Measurements from ENCODE around the gene SLC5A11. TPM values are rescaled to one million over a fixed set of nuclear protein-coding genes. Genes with fewer than 3 reads are reported as not detected.

The SLC5A11 gene
- polyA plus RNA-seq, 3 donors: 0.60 TPM; not detected in 2

DNA sequence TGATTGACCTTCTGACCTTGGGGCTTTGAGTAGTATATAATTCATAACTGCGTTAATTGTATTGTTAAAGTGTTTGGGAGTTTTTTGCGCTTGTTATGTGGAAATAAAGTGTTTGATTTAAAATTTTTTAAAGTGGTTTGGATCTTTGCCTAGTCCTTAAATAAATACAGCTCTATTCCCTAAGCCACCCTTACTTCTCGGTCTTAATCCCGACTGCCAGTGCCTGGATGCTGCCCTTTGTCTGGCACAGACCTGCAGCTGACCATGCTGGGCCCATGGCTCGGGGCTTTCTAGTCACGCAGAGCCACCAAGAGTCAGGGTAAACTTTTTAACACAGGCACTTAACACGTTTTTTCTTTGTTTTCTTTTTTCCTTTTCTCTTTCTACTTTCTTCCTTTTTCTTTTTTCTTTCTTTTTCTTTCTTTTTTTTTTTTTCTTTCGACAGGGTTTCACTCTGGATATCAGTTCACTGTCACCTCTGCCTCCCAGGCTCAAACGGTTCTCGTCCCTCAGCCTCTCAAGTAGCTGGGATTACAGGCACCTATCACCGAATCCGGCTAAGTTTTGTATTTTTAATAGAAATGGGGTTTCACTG is 19.6 kb upstream of the SLC5A11 start:
- H3K36me3 Mint-ChIP-seq: peaks cover 66 to 72% of the 10 kb centered on the region in 2 donors
- Histone ChIP-seq H4K20me1 (ENCODE audit: insufficient read depth, low read length) (no peaks in the 10 kb centered on the region), H3K9ac (ENCODE audit: insufficient read depth, low read length, poor library complexity, severe bottlenecking) (no peak overlapping the region), H3K4me3 (replicated peaks in 1 of 3; ENCODE audit: low read depth in 2 of 3, low read length in 3 of 3) (no peak overlapping the region), H3K9me3 (replicated peaks in 1 of 2; ENCODE audit: control insufficient read depth in 1 of 2, insufficient read depth in 1 of 2, low read length in 2 of 2) (no peaks in the 10 kb centered on the region), H2AFZ (ENCODE audit: insufficient read depth, low read depth, low read length, poor library complexity, severe bottlenecking) (no peak overlapping the region), H3K36me3 (replicated peaks in 1 of 2; ENCODE audit: control insufficient read depth in 1 of 2, insufficient read depth in 2 of 2, low read length in 2 of 2) (peaks cover 46 to 84% of the 10 kb centered on the region in 2 donors), H3K27me3 (ENCODE audit: control insufficient read depth in 2 of 2, insufficient read depth in 2 of 2, low read length in 2 of 2) (no peaks in the 10 kb centered on the region), H3K4me2 (replicated peaks; ENCODE audit: extremely low read depth, low read length, poor library complexity, severe bottlenecking) (no peak overlapping the region), H3K79me2 (ENCODE audit: insufficient read depth, low read length) (no peaks in the 10 kb centered on the region), H3K27ac (ENCODE audit: low read depth in 1 of 2, low read length in 2 of 2) (no peak overlapping the region), H3K4me1 (ENCODE audit: control insufficient read depth in 1 of 2, insufficient read depth in 2 of 2, low read length in 2 of 2) (no peaks in the 10 kb centered on the region)
- H3K27ac Mint-ChIP-seq: no peak overlapping the region
- no peak overlapping the region for H3K4me3 Mint-ChIP-seq
- intact Hi-C loops (cut with micrococcal nuclease): no loop called here
- WGBS (ENCODE audit: insufficient coverage): 91% methylated on average over 5 of the region's 12 CpGs
- H3K27me3 Mint-ChIP-seq (ENCODE audit: low read depth in 3 of 3): peaks cover 0 to 2% (median 2%) of the 10 kb centered on the region in 3 donors
- TF ChIP-seq, protein P1, sequence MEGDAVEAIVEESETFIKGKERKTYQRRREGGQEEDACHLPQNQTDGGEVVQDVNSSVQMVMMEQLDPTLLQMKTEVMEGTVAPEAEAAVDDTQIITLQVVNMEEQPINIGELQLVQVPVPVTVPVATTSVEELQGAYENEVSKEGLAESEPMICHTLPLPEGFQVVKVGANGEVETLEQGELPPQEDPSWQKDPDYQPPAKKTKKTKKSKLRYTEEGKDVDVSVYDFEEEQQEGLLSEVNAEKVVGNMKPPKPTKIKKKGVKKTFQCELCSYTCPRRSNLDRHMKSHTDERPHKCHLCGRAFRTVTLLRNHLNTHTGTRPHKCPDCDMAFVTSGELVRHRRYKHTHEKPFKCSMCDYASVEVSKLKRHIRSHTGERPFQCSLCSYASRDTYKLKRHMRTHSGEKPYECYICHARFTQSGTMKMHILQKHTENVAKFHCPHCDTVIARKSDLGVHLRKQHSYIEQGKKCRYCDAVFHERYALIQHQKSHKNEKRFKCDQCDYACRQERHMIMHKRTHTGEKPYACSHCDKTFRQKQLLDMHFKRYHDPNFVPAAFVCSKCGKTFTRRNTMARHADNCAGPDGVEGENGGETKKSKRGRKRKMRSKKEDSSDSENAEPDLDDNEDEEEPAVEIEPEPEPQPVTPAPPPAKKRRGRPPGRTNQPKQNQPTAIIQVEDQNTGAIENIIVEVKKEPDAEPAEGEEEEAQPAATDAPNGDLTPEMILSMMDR (IDR thresholded peaks at IDR 0.05): no peak
- no peaks in the 10 kb centered on the region for H3K9me3 Mint-ChIP-seq
- DNase-seq: no peak
- H3K4me1 Mint-ChIP-seq: no peaks in the 10 kb centered on the region

DNA sequence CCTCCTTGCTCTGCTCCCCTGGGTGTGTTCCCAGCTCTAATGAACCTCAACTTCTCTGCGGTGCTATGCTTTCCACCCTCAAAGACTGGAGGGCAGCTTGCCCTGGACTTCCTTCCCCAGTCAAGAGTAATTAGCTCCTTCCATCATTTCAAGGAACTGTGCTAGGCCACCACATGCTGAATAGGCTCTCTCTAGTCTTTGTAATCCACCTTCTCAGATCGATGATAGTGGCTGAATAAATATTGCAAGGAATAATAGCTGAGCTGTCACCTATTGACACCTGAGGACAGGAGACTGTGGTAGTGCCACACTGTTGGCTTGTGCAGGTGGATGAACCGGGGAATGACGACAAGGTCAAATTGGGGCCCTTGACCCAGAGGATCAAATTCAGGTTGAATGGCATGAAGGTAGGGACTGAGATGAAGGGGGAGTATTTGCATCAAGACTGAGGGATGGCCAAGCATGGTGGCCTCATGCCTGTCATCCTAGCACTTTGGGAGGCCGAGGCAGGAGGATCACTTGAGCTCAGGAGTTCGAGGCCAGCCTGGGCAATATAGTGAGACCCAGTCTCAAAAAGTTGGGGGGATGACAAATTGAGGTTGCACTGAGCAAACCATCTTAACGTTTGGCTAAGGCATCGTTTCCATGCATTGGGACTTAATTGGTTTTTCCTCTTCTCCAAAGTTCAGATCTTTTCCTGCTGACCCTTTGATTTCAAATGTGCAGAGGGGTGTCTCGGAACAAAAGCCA is 18.8 kb upstream of the SLC5A11 start:
- Histone ChIP-seq H2AFZ (ENCODE audit: insufficient read depth, low read depth, low read length, poor library complexity, severe bottlenecking) (no peak overlapping the region), H3K4me1 (ENCODE audit: control insufficient read depth in 1 of 2, insufficient read depth in 2 of 2, low read length in 2 of 2) (no peaks in the 10 kb centered on the region), H4K20me1 (ENCODE audit: insufficient read depth, low read length) (no peaks in the 10 kb centered on the region), H3K27me3 (ENCODE audit: control insufficient read depth in 2 of 2, insufficient read depth in 2 of 2, low read length in 2 of 2) (no peaks in the 10 kb centered on the region), H3K27ac (ENCODE audit: low read depth in 1 of 2, low read length in 2 of 2) (no peak overlapping the region), H3K36me3 (replicated peaks in 1 of 2; ENCODE audit: control insufficient read depth in 1 of 2, insufficient read depth in 2 of 2, low read length in 2 of 2) (peaks cover 38 to 76% of the 10 kb centered on the region in 2 donors), H3K4me3 (replicated peaks in 1 of 3; ENCODE audit: low read depth in 2 of 3, low read length in 3 of 3) (no peak overlapping the region), H3K9ac (ENCODE audit: insufficient read depth, low read length, poor library complexity, severe bottlenecking) (no peak overlapping the region), H3K9me3 (replicated peaks in 1 of 2; ENCODE audit: control insufficient read depth in 1 of 2, insufficient read depth in 1 of 2, low read length in 2 of 2) (no peaks in the 10 kb centered on the region), H3K4me2 (replicated peaks; ENCODE audit: extremely low read depth, low read length, poor library complexity, severe bottlenecking) (no peak overlapping the region), H3K79me2 (ENCODE audit: insufficient read depth, low read length) (no peaks in the 10 kb centered on the region)
- no peak for DNase-seq
- TF ChIP-seq, protein P1 (IDR thresholded peaks at IDR 0.05): no peak
- intact Hi-C loops (cut with micrococcal nuclease): no loop called here
- H3K36me3 Mint-ChIP-seq: peaks cover 58 to 64% of the 10 kb centered on the region in 2 donors
- H3K4me1 Mint-ChIP-seq: no peaks in the 10 kb centered on the region
- peaks cover 0 to 4% (median 2%) of the 10 kb centered on the region in 3 donors for H3K27me3 Mint-ChIP-seq (ENCODE audit: low read depth in 3 of 3)
- no peak overlapping the region for H3K27ac Mint-ChIP-seq
- H3K9me3 Mint-ChIP-seq: no peaks in the 10 kb centered on the region
- no peak overlapping the region for H3K4me3 Mint-ChIP-seq
- over 99% methylated on average over 8 of the region's 9 CpGs for WGBS (ENCODE audit: insufficient coverage)
